Lung (tissue), 12 donors: Measurements from ENCODE around the gene HIBCH. TPM values are rescaled to one million over a fixed set of nuclear protein-coding genes. Genes with fewer than 3 reads are reported as not detected.
"Not testable (repeated sequence)": the region's sequence is repeated elsewhere in the genome, so short reads cannot be mapped to it uniquely, and the experiment has no call there.

Experiments used
- ATAC-seq: fragments of 200-7000 bp; cut with Tn5 transposase; one replicate; pipeline ENCODE4 v1.9.1; 2020; ENCODE audit warnings: moderate number of reproducible peaks; ENCODE audit not compliant: insufficient read depth, low FRiP score
- DNase-seq, 3 donors: peaks; one replicate each; pipeline ENCODE4 v3.0.0-alpha.2; 2013 to 2017
- H3K27ac ChIP-seq, 2 donors: one replicate each; pipeline ENCODE4 v1.5.1; 2013; ENCODE audit warnings: mild to moderate bottlenecking in 2 of 2, moderate library complexity in 2 of 2, control low read depth in 1 of 2, inconsistent platforms in 1 of 2, low read depth in 1 of 2, low read length in 1 of 2
- H3K27me3 ChIP-seq, 3 donors: one replicate each; pipeline ENCODE4 v1.5.1; 2013; ENCODE audit warnings: low read length in 2 of 3; ENCODE audit not compliant: control insufficient read depth in 3 of 3, insufficient read depth in 3 of 3
- H3K36me3 ChIP-seq, 4 donors: one replicate each; pipeline ENCODE4 v1.5.1; 2013; ENCODE audit warnings: low read length in 4 of 4, mild to moderate bottlenecking in 1 of 4, moderate library complexity in 1 of 4; ENCODE audit not compliant: control insufficient read depth in 4 of 4, insufficient read depth in 4 of 4
- H3K4me1 ChIP-seq, 5 donors: one replicate each; pipeline ENCODE4 v1.5.1; 2013; ENCODE audit warnings: low read length in 5 of 5, mild to moderate bottlenecking in 2 of 5, moderate library complexity in 1 of 5; ENCODE audit not compliant: control insufficient read depth in 5 of 5, insufficient read depth in 5 of 5
- H3K4me3 ChIP-seq: one replicate; pipeline ENCODE4 v1.5.1; 2013; ENCODE audit warnings: mild to moderate bottlenecking, control low read depth, moderate library complexity
- H3K9ac ChIP-seq, 2 donors: one replicate each; pipeline ENCODE4 v1.5.1; 2013; ENCODE audit warnings: low read length in 2 of 2, control low read depth in 1 of 2; ENCODE audit not compliant: insufficient read depth in 1 of 2
- H3K9me3 ChIP-seq, 4 donors: one replicate each; pipeline ENCODE4 v1.5.1; 2013; ENCODE audit warnings: low read length in 3 of 4, mild to moderate bottlenecking in 1 of 4, moderate library complexity in 1 of 4; ENCODE audit not compliant: control insufficient read depth in 4 of 4, insufficient read depth in 3 of 4
- WGBS, 2 donors: extraction: QIAGEN DNeasy Blood & Tissue Kit; methylation state at CpG; one replicate each; pipeline ENCODE4 v1.1.7; 2013; 5-methylcytosine and 5-hydroxymethylcytosine counted together
- polyA plus RNA-seq, 2 donors: library from polyadenylated mRNA; stranded (reverse); fragments of 200-250 nt; gene quantifications; one replicate each; pipeline ENCODE4 v1.2.1, GENCODE V29; 2013
- total RNA-seq, 2 donors: library from RNA; depleted of rRNA in 1 of 2; stranded (reverse); fragments of >200 nt in 1 of 2; gene quantifications; one replicate each; pipeline ENCODE4 v1.2.1, GENCODE V29; 2014 to 2021
- TF ChIP-seq, protein P1 (sequence below): IDR thresholded peaks from 2 replicates; pipeline ENCODE4 v1.5.1; 2012; ENCODE audit warnings: mild to moderate bottlenecking; ENCODE audit errors: control extremely low read depth, extremely low read depth
- donor health status: control.
- donor health status: control.
- donor health status: Bipolar disorder and iron deficiency.
- donor health status: healthy.
- donor health status: DM: yes; HTN: yes; CAD: no.

HIBCH gene
- total and polyA plus RNA-seq, 4 donors: 14.2 to 50.0 (median 17.9) TPM

DNA sequence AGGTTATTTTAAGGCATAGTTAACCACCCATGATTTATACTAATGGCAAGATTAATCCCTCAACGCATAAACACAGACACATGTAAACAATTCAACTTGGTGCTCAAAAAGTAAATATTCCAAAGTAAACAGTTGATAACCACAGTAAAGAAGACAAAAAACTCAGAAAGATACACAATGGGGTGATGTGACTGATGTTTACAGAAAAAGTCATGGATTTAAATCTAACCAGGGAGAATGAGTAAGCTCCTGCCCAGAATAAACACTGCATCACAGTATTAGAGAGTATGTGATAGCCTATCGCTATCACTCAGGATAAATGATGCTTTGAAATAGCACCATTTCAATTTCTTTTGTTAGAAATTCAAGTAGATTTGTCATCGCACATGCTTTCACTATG is 49.3 kb downstream of the HIBCH start:
- TF ChIP-seq, protein P1, sequence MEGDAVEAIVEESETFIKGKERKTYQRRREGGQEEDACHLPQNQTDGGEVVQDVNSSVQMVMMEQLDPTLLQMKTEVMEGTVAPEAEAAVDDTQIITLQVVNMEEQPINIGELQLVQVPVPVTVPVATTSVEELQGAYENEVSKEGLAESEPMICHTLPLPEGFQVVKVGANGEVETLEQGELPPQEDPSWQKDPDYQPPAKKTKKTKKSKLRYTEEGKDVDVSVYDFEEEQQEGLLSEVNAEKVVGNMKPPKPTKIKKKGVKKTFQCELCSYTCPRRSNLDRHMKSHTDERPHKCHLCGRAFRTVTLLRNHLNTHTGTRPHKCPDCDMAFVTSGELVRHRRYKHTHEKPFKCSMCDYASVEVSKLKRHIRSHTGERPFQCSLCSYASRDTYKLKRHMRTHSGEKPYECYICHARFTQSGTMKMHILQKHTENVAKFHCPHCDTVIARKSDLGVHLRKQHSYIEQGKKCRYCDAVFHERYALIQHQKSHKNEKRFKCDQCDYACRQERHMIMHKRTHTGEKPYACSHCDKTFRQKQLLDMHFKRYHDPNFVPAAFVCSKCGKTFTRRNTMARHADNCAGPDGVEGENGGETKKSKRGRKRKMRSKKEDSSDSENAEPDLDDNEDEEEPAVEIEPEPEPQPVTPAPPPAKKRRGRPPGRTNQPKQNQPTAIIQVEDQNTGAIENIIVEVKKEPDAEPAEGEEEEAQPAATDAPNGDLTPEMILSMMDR: no peak
- ATAC-seq: no peak

GRCh38 chr2:190269699-190270098 is 49.9 kb downstream of the HIBCH start:
- ATAC-seq, H3K9me3 ChIP-seq, H3K4me3 ChIP-seq, H3K36me3 ChIP-seq, DNase-seq, H3K27me3 ChIP-seq, H3K4me1 ChIP-seq, H3K9ac ChIP-seq, H3K27ac ChIP-seq: not testable (repeated sequence)
- WGBS, 2 donors: 96% methylated on average over 3 of the region's 3 CpGs

More for the DNA sequence above, 49.3 kb downstream of the HIBCH start:
- H3K9me3 ChIP-seq: peaks cover 0 to 2% (median 0%) of the 10 kb centered on the region in 4 donors
- H3K36me3 ChIP-seq: peaks cover 0 to 8% (median 2%) of the 10 kb centered on the region in 4 donors
- DNase-seq: peak in 2 of 3 donors; percentile 13 to 34
- peaks cover 0 to 4% (median 0%) of the 10 kb centered on the region in 5 donors for H3K4me1 ChIP-seq
- WGBS, 2 donors: 76% methylated on average over 3 of the region's 3 CpGs
- H3K4me3 ChIP-seq: no peak overlapping the region
- H3K27ac ChIP-seq: no peak overlapping the region
- no peak overlapping the region for H3K9ac ChIP-seq
- H3K27me3 ChIP-seq: no peaks in the 10 kb centered on the region

DNA sequence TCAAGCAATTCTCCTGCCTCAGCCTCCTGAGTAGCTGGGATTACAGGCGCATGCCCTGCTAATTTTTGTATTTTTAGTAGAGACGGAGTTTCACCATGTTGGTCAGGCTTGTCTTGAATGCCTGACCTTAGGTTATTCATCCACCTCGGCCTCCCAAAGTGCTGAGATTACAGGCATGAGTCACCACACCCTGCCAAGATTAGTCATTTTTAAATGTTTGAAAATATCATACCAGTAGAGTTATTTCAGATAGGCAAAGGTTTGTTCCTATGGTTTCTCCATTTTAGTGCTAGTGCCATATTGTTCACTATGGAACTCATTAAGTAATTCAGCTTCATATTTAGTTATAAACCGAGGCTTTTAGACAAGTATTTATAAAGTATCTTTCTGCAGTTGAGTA is 52.3 kb downstream of the HIBCH start:
- Histone ChIP-seq H3K36me3 (peaks cover 2 to 6% (median 3%) of the 10 kb centered on the region in 4 donors), H3K27me3 (no peaks in the 10 kb centered on the region), H3K9me3 (peaks cover 0 to 4% (median under 1%) of the 10 kb centered on the region in 4 donors), H3K9ac (no peak overlapping the region), H3K4me1 (peaks cover 0 to 4% (median 0%) of the 10 kb centered on the region in 5 donors), H3K4me3 (no peak overlapping the region), H3K27ac (no peak overlapping the region)
- TF ChIP-seq, protein P1: no peak
- WGBS, 2 donors: 94 to 99% methylated on average over 4 of the region's 4 CpGs
- no peak for DNase-seq
- no peak for ATAC-seq

- Histone ChIP-seq H3K36me3 (peaks cover 3 to 6% (median 3%) of the 10 kb centered on the region in 4 donors), H3K4me1 (peaks cover 0 to 5% (median 1%) of the 10 kb centered on the region in 5 donors), H3K9ac (no peak overlapping the region), H3K27me3 (no peaks in the 10 kb centered on the region), H3K4me3 (no peak overlapping the region), H3K27ac (no peak overlapping the region), H3K9me3 (peaks cover 0 to 4% (median under 1%) of the 10 kb centered on the region in 4 donors)
- DNase-seq (no peak), ATAC-seq (no peak)
- TF ChIP-seq, protein P1: no peak
- 97 to 98% methylated on average over 9 of the region's 9 CpGs for WGBS, 2 donors
Measured at GRCh38 chr2:190266314-190266713, 53.3 kb downstream of the HIBCH start.
